Measurements from ENCODE around the gene PTGDS. TPM values are rescaled to one million over a fixed set of nuclear protein-coding genes. Genes with fewer than 3 reads are reported as not detected.
A peak's percentile ranks its signal among the peaks of the same experiment; 100 is the strongest.

The PTGDS gene
- 10 to 100 TPM; 34.0 to 80.6 (median 34.4) TPM for polyA plus RNA-seq (ENCODE audit: insufficient read length in 4 of 4)

DNA sequence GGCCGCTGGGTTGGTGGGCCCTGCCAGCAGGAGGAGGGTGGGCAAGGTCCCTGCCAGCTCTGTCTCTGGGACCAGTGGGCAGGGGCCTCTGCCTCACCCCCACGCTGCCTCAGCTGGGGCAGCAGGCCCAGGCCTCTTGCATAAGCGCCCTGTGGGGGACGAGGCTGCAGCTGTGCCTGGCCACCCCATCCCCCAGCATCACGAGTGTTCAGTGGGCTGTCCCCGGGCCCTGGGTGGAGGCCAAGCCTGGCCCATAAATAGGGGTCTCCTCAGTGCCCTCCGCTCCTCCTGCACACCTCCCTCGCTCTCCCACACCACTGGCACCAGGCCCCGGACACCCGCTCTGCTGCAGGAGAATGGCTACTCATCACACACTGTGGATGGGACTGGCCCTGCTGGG lies at the start of gene PTGDS:
Gene PTGDS (plus strand): TSS at position 282 of the 400 bp plus-strand sequence. CDS start 75 bp downstream, at position 357.
- no peak for DNase-seq (ENCODE audit: low read depth in 4 of 4, low spot score in 2 of 4)

GRCh38 chr9:136928591-136928990 lies 48.7 kb upstream of the PTGDS start:
- no peak for DNase-seq (ENCODE audit: low read depth in 4 of 4, low spot score in 2 of 4)

- DNase-seq (ENCODE audit: low read depth in 4 of 4, low spot score in 2 of 4) = no peak
Measured at GRCh38 chr9:136930014-136930413, 47.3 kb upstream of the PTGDS start.

- DNase-seq (ENCODE audit: low read depth in 4 of 4, low spot score in 2 of 4) = no peak
Measured at GRCh38 chr9:136931611-136932130, 45.6 kb upstream of the PTGDS start.

- no peak for DNase-seq (ENCODE audit: low read depth in 4 of 4, low spot score in 2 of 4)
Measured at GRCh38 chr9:136934277-136934676, 43.0 kb upstream of the PTGDS start.

DNA sequence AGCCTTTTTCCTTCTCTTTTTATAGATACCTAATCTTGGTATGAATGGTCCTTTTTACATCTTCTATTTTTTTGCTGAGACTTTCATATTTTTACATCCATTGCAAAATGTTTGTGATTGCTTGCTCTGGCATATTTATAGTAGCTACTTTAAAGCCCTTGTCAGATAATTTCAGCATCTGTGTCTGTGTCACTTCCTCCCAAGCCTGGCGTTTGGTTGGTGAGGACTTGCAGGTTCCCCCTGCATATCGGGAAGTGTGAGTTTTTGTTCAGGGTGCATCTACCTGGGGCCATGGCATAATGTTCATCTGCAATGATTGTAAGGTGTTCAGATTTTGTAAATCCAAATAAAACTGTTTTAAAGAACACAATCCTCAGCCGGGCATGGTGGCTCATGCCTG lies 41.7 kb upstream of the PTGDS start:
- no peak for DNase-seq (ENCODE audit: low read depth in 4 of 4, low spot score in 2 of 4)

DNA sequence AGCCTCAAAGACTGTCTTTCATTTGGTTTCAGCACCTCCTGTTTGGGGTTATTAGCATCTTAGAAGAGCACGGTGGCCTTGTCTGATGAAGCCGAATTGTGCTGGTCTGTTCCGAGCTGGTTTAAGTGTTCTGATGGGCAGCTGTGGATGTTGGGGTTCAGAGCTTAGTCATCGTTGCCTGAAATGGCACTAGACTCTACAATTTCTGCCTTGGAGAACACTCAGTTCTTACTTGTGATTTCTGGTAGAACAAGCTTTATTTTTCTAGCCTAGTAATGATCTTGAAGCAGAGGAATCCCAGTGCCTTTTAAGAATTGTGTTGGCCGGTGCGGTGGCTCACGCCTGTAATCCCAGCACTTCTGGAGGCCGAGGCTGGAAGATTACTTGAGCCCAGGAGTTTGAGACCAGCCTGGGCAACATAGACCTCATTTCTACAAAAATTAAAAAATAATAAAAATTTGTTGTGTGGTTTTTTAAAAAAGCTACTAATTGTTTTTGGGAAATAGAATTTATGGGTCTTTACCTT lies 40.6 kb upstream of the PTGDS start:
- no peak for DNase-seq (ENCODE audit: low read depth in 4 of 4, low spot score in 2 of 4)

DNA sequence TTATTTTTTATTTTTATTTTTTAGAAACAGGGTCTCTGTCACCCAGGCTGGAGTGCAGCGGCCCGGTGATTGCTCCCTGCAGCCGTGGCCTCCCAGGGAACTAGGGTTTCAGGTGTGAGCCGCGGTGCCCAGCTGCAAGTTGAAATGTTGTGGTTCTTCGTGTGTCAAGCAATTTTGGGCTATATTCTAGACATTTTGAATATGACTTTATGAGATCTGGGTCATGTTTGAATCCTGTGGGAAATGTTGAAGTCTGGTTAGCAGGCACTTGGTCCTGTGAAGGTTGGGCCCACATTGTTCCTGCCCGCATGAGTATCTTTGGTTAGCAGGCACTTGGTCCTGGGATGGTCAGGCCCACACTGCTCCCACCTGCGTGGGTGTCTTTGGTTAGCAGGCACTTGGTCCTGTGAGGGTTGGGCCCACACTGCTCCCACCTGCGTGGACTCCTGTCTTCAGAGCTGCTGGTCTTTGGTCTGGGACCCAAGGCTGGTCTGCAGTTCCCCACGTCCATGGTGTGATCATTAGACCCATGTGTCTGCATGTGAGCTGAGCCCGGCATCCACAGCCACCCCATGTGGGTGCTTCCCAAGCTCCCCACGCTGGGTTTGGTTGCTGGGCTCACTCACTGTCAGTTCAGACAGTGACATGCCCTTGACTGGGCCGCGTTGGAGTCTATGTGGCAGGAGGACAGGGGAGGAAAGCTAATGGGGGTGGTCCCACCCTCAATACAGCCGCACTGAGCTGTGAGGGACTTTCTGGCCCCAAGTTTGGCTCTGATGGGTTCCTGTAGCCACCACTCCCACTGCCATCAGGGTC lies 39.9 kb upstream of the PTGDS start:
- no peak for DNase-seq (ENCODE audit: low read depth in 4 of 4, low spot score in 2 of 4)

- no peak for DNase-seq (ENCODE audit: low read depth in 4 of 4, low spot score in 2 of 4)
Measured at GRCh38 chr9:136939431-136939995, 37.8 kb upstream of the PTGDS start.

GRCh38 chr9:136939996-136940525 lies 37.2 kb upstream of the PTGDS start:
- no peak for DNase-seq (ENCODE audit: low read depth in 4 of 4, low spot score in 2 of 4)

- DNase-seq (ENCODE audit: low read depth in 4 of 4, low spot score in 2 of 4) = no peak
Measured at GRCh38 chr9:136940526-136941230, 36.6 kb upstream of the PTGDS start.

GRCh38 chr9:136941231-136942111 lies 35.8 kb upstream of the PTGDS start:
- no peak for DNase-seq (ENCODE audit: low read depth in 4 of 4, low spot score in 2 of 4)

GRCh38 chr9:136942112-136942880 lies 35.0 kb upstream of the PTGDS start:
- no peak for DNase-seq (ENCODE audit: low read depth in 4 of 4, low spot score in 2 of 4)

DNA sequence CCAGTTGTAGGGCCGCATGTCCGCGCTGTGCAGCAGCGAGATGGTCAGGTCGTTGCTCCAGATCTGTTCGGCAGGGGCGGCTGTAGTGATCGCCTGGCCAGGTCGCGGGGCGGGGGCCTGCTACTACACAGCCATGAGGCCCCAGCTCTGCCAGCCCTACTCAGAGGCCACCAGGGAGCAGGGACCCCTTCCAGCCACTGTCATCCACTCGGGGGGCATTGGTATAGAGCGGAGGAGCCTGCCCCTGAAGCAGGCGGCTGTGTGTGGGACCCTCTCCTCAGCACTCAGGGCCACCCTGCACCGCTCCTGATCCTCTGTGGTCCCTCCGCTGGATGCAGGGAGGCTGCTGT lies 34.4 kb upstream of the PTGDS start:
- DNase-seq (ENCODE audit: low read depth in 4 of 4, low spot score in 2 of 4) = no peak

GRCh38 chr9:136943291-136944211 lies 33.8 kb upstream of the PTGDS start:
- DNase-seq (ENCODE audit: low read depth in 4 of 4, low spot score in 2 of 4) = no peak

- no peak for DNase-seq (ENCODE audit: low read depth in 4 of 4, low spot score in 2 of 4)
Measured at GRCh38 chr9:136944212-136944518, 33.1 kb upstream of the PTGDS start.

DNA sequence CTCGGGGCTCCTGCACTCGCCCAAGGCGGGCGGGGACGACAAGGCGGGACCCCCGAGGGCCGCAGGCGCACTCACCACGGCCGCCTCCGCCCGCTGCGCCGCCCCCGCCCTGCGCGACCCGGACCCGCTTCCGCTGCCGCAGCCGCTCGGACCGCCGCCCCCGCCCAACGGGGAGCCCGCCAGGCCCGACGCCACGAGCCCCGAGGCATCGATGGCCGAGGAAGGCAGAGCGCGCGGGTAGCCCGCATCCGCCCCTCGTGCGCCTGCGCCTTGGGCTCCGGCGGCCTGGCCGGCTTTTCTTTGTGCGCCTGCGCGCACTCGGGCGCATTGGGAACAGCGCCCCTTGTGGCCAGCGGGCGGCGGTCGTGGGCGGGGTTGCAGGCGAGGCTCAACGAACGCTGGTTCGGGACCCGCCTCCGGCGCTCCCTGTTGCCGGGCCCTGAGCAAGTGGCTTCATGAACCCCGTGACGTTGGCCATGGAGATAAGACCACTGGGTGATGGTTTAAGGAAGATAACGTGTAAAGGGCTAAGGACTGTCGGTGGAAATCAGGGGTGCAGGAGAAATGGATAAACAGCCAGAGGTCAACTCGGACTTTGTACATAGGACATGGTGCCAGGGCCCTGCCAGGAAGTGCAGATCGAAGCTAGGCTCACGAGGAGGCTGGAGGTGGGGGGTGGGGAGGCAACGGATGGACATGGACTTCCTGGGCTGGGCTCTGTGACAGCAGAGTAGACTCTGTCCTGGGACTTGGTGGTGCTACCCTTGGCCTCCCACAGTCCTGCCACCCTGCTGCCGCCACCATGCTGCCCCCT lies 32.6 kb upstream of the PTGDS start, which contains the start of the genes C8G and FBXW5:
Gene C8G (plus strand): TSS at position 725 of the 814 bp plus-strand sequence. CDS start 78 bp downstream, at position 803.
Gene FBXW5 (minus strand): TSS at position 220 of the 814 bp plus-strand sequence. CDS start 655 bp downstream, outside the sequence.
- peak; percentile 72 to 92 (median 86) for DNase-seq (ENCODE audit: low read depth in 4 of 4, low spot score in 2 of 4)
